AG04449 (cell line): Measurements from ENCODE around the gene CENPP.
"Not testable (repeated sequence)": the region's sequence is repeated elsewhere in the genome, so short reads cannot be mapped to it uniquely, and the experiment has no call there.

ENCODE experiments used
- CTCF ChIA-PET: fragments of 350-600 bp; formaldehyde crosslinking; extraction: SDS; loops from one replicate; lab custom pipeline; 2021; ENCODE audit warnings: antibody characterized with exemption; lab: Yijun Ruan, JAX
- POLR2A ChIA-PET: fragments of 400-600, 350-600 bp; formaldehyde crosslinking; extraction: SDS; loops from one replicate; lab custom pipeline; 2020; ENCODE audit warnings: antibody characterized with exemption, inconsistent platforms; lab: Yijun Ruan, JAX
- DNase-seq: peaks from one replicate; pipeline ENCODE4 v3.0.0-alpha.2; 2010; ENCODE audit warnings: low read depth, low spot score
- H3K4me3 ChIP-seq: 2 replicates; pipeline ENCODE4 v1.5.1; 2011; ENCODE audit warnings: low read depth, mild to moderate bottlenecking, control low read depth, low read length
- CTCF ChIP-seq: IDR thresholded peaks from one replicate; pipeline ENCODE4 v1.5.1; 2011; ENCODE audit warnings: mild to moderate bottlenecking, moderate library complexity, low read length, control low read depth, inconsistent platforms; ENCODE audit not compliant: insufficient read depth; ENCODE audit errors: missing control alignments

Gene CENPP

GRCh38 chr9:92407818-92408217 is 82.1 kb downstream of the CENPP start:
- no peak for DNase-seq
- ChIA-PET POLR2A (no interaction called here), CTCF (interaction anchor here (0.9 to 1.0 kb wide), 2 partner anchors 21 to 226 kb away, joined by 3 to 4 read pairs; no protein-coding TSS in a partner anchor)
- TF ChIP-seq CTCF, result no peak
- no peak overlapping the region for H3K4me3 ChIP-seq

- H3K4me3 ChIP-seq, result no peak overlapping the region
- DNase-seq, result no peak
- TF ChIP-seq CTCF, result no peak
- ChIA-PET POLR2A (no interaction called here), CTCF (interaction anchor here (1.4 to 1.5 kb wide), 2 partner anchors 40 to 226 kb away, joined by 3 to 4 read pairs; no protein-coding TSS in a partner anchor)
These were observed 83.2 kb downstream of the CENPP start for GRCh38 chr9:92408747-92409478.

GRCh38 chr9:92411157-92411556 is 85.4 kb downstream of the CENPP start:
- POLR2A ChIA-PET, DNase-seq, H3K4me3 ChIP-seq: not testable (repeated sequence)
- CTCF ChIA-PET, result interaction anchor here (2.1 kb wide), 1 partner anchor 9 kb away, joined by 4 read pairs; no protein-coding TSS in a partner anchor

- ChIA-PET POLR2A (no interaction called here), CTCF (interaction anchor here (1.0 to 1.5 kb wide), 2 partner anchors 11 to 23 kb away, joined by 4 to 6 read pairs; no protein-coding TSS in a partner anchor)
- DNase-seq, result no peak
- H3K4me3 ChIP-seq, result no peak overlapping the region
- no peak for TF ChIP-seq CTCF
These were observed 88.8 kb downstream of the CENPP start for GRCh38 chr9:92414566-92414965.

GRCh38 chr9:92422611-92423338 is 97.0 kb downstream of the CENPP start:
- ChIA-PET POLR2A (no interaction called here), CTCF (no interaction called here)
- H3K4me3 ChIP-seq, result no peak overlapping the region
- no peak for TF ChIP-seq CTCF
- no peak for DNase-seq

GRCh38 chr9:92423612-92424011 is 97.9 kb downstream of the CENPP start:
- no peak for TF ChIP-seq CTCF
- DNase-seq, result no peak
- ChIA-PET POLR2A (no interaction called here), CTCF (no interaction called here)
- no peak overlapping the region for H3K4me3 ChIP-seq
